Left ventricle myocardium inferior (tissue), 1 donor: ENCODE results near the gene SDC3. TPM values are rescaled to one million over a fixed set of nuclear protein-coding genes. Genes with fewer than 3 reads are reported as not detected.

Source experiments
- DNase-seq: peaks from one replicate; pipeline ENCODE4 v3.0.0-alpha.2; 2020
- H3K27ac ChIP-seq: fragments of 200-600 bp; replicated peaks from 2 replicates; pipeline ENCODE4 v1.8.0; 2021
- H3K27me3 ChIP-seq: fragments of 200-600 bp; 2 replicates; pipeline ENCODE4 v1.8.0; 2021; ENCODE audit warnings: low read depth
- H3K36me3 ChIP-seq: fragments of 200-600 bp; 2 replicates; pipeline ENCODE4 v1.8.0; 2021
- H3K4me1 ChIP-seq: fragments of 200-600 bp; 2 replicates; pipeline ENCODE4 v1.8.0; 2021
- H3K4me3 ChIP-seq: fragments of 200-600 bp; 2 replicates; pipeline ENCODE4 v1.8.0; 2021; ENCODE audit warnings: mild to moderate bottlenecking, moderate library complexity
- H3K9me3 ChIP-seq: fragments of 200-600 bp; replicated peaks from 2 replicates; pipeline ENCODE4 v1.8.0; 2021
- CTCF ChIP-seq: fragments of 200-600 bp; IDR thresholded peaks from 2 replicates; pipeline ENCODE4 v1.8.0; 2021; ENCODE audit warnings: antibody characterized with exemption, mild to moderate bottlenecking, borderline replicate concordance
- intact Hi-C: fragments of 100-400 bp; cut with micrococcal nuclease; formaldehyde crosslinking; loops from one replicate; pipeline ENCODE4 v1.11.0; 2022
- total RNA-seq: library from RNA; stranded (reverse); fragmentation: NEBNext Ultra II Directional; extraction: Animal tissue kit (Norgen Biotek cat#: 25700); gene quantifications from one replicate; pipeline ENCODE4 v1.2.1, GENCODE V29; 2021
- donor health status: DM: no; HTN: yes; CAD: no; lungs with severe emphysema.

SDC3 gene
- total RNA-seq, 1 donor from 2014 or later: 25.3 TPM

GRCh38 chr1:30844631-30845030, 63.9 kb downstream of the SDC3 start:
- intact Hi-C loops: no loop called here
- H3K27ac ChIP-seq: no peak overlapping the region
- peaks cover 24% of the 10 kb centered on the region for H3K27me3 ChIP-seq
- no peak for DNase-seq
- H3K4me1 ChIP-seq: peaks cover 55% of the 10 kb centered on the region
- TF ChIP-seq CTCF: no peak
- no peaks in the 10 kb centered on the region for H3K9me3 ChIP-seq
- no peaks in the 10 kb centered on the region for H3K36me3 ChIP-seq
- no peak overlapping the region for H3K4me3 ChIP-seq

- H3K27me3 ChIP-seq: peaks cover 24% of the 10 kb centered on the region
- intact Hi-C loops: no loop called here
- H3K36me3 ChIP-seq: no peaks in the 10 kb centered on the region
- peaks cover 51% of the 10 kb centered on the region for H3K4me1 ChIP-seq
- DNase-seq: no peak
- no peak overlapping the region for H3K27ac ChIP-seq
- H3K4me3 ChIP-seq: no peak overlapping the region
- H3K9me3 ChIP-seq: no peaks in the 10 kb centered on the region
- TF ChIP-seq CTCF: no peak
These were observed 65.7 kb downstream of the SDC3 start for GRCh38 chr1:30842697-30843354.

GRCh38 chr1:30840904-30841598, 67.5 kb downstream of the SDC3 start:
- H3K4me3 ChIP-seq: no peak overlapping the region
- no peaks in the 10 kb centered on the region for H3K9me3 ChIP-seq
- H3K4me1 ChIP-seq: peaks cover 33% of the 10 kb centered on the region
- no peak for TF ChIP-seq CTCF
- peak; percentile 61 for DNase-seq
- H3K27me3 ChIP-seq: peaks cover 16% of the 10 kb centered on the region
- H3K27ac ChIP-seq: no peak overlapping the region
- intact Hi-C loops: no loop called here
- no peaks in the 10 kb centered on the region for H3K36me3 ChIP-seq

- DNase-seq: no peak
- Histone ChIP-seq H3K4me1 (peaks cover 22% of the 10 kb centered on the region), H3K4me3 (no peak overlapping the region), H3K27me3 (peaks cover 9% of the 10 kb centered on the region), H3K9me3 (no peaks in the 10 kb centered on the region), H3K27ac (no peak overlapping the region), H3K36me3 (no peaks in the 10 kb centered on the region)
- intact Hi-C loops: no loop called here
- no peak for TF ChIP-seq CTCF
These were observed 68.7 kb downstream of the SDC3 start for GRCh38 chr1:30839827-30840359.

- no peak overlapping the region for H3K4me3 ChIP-seq
- peaks cover 15% of the 10 kb centered on the region for H3K4me1 ChIP-seq
- H3K9me3 ChIP-seq: no peaks in the 10 kb centered on the region
- DNase-seq: no peak
- H3K27me3 ChIP-seq: peaks cover 4% of the 10 kb centered on the region
- no peak for TF ChIP-seq CTCF
- no peak overlapping the region for H3K27ac ChIP-seq
- intact Hi-C loops: no loop called here
- H3K36me3 ChIP-seq: no peaks in the 10 kb centered on the region
These were observed 69.6 kb downstream of the SDC3 start for GRCh38 chr1:30838996-30839395.
